Measurements from ENCODE around the gene SH2D3C.

SH2D3C gene

GRCh38 chr9:127756233-127756632, 22.2 kb downstream of the SH2D3C start:
- H4K20me1 ChIP-seq (ENCODE audit: insufficient read depth, low read length), result no peaks in the 10 kb centered on the region
- no peaks in the 10 kb centered on the region for H3F3A ChIP-seq (ENCODE audit: insufficient read depth, low read length)
- no peak overlapping the region for H2AFZ ChIP-seq (ENCODE audit: low read length)
- no peak overlapping the region for H3K4me3 ChIP-seq (ENCODE audit: low read length)
- H3K4me1 ChIP-seq (ENCODE audit: low read length), result no peaks in the 10 kb centered on the region
- H3K27me3 ChIP-seq (replicated peaks; ENCODE audit: insufficient read depth, low read length), result no peaks in the 10 kb centered on the region
- no peaks in the 10 kb centered on the region for H3K9me3 ChIP-seq (replicated peaks; ENCODE audit: insufficient read depth, low read length)
- no peaks in the 10 kb centered on the region for H3K79me2 ChIP-seq (ENCODE audit: low read length)
- H3K4me2 ChIP-seq (ENCODE audit: low read depth, low read length), result no peak overlapping the region
- no peaks in the 10 kb centered on the region for H3K9me2 ChIP-seq (replicated peaks; ENCODE audit: insufficient read depth, low read length)
- TF ChIP-seq CTCF (IDR thresholded peaks at IDR 0.05; ENCODE audit: low read length) (no peak), EZH2phosphoT487 (IDR thresholded peaks at IDR 0.05; ENCODE audit: low read length) (no peak), EZH2 (optimal IDR thresholded peaks at IDR 0.05; ENCODE audit: low read depth, low read length) (no peak)
- no peak overlapping the region for H3K9ac ChIP-seq (ENCODE audit: low read length)
- no peak overlapping the region for H3K27ac ChIP-seq (ENCODE audit: low read length)
- no peak for DNase-seq
- H3K36me3 ChIP-seq (replicated peaks; ENCODE audit: insufficient read depth, low read length), result no peaks in the 10 kb centered on the region

- no peaks in the 10 kb centered on the region for H3K9me3 ChIP-seq (replicated peaks; ENCODE audit: insufficient read depth, low read length)
- H3K4me1 ChIP-seq (ENCODE audit: low read length), result no peaks in the 10 kb centered on the region
- H3K9ac ChIP-seq (ENCODE audit: low read length), result no peak overlapping the region
- no peak overlapping the region for H3K27ac ChIP-seq (ENCODE audit: low read length)
- no peaks in the 10 kb centered on the region for H3K36me3 ChIP-seq (replicated peaks; ENCODE audit: insufficient read depth, low read length)
- no peaks in the 10 kb centered on the region for H4K20me1 ChIP-seq (ENCODE audit: insufficient read depth, low read length)
- H3K27me3 ChIP-seq (replicated peaks; ENCODE audit: insufficient read depth, low read length), result no peaks in the 10 kb centered on the region
- no peak for TF ChIP-seq EZH2phosphoT487 (IDR thresholded peaks at IDR 0.05; ENCODE audit: low read length)
- TF ChIP-seq EZH2 (optimal IDR thresholded peaks at IDR 0.05; ENCODE audit: low read depth, low read length), result no peak
- no peak for TF ChIP-seq CTCF (IDR thresholded peaks at IDR 0.05; ENCODE audit: low read length)
- no peaks in the 10 kb centered on the region for H3K9me2 ChIP-seq (replicated peaks; ENCODE audit: insufficient read depth, low read length)
- H3K4me3 ChIP-seq (ENCODE audit: low read length), result no peak overlapping the region
- no peaks in the 10 kb centered on the region for H3F3A ChIP-seq (ENCODE audit: insufficient read depth, low read length)
- no peaks in the 10 kb centered on the region for H3K79me2 ChIP-seq (ENCODE audit: low read length)
- H3K4me2 ChIP-seq (ENCODE audit: low read depth, low read length), result no peak overlapping the region
- DNase-seq, result no peak
- H2AFZ ChIP-seq (ENCODE audit: low read length), result no peak overlapping the region
Measured at GRCh38 chr9:127755061-127756060, 23.1 kb downstream of the SH2D3C start.

- no peak overlapping the region for H3K4me2 ChIP-seq (ENCODE audit: low read depth, low read length)
- no peaks in the 10 kb centered on the region for H3K36me3 ChIP-seq (replicated peaks; ENCODE audit: insufficient read depth, low read length)
- H3K27ac ChIP-seq (ENCODE audit: low read length), result no peak overlapping the region
- H3K9ac ChIP-seq (ENCODE audit: low read length), result no peak overlapping the region
- no peak for DNase-seq
- no peak overlapping the region for H2AFZ ChIP-seq (ENCODE audit: low read length)
- H3K4me1 ChIP-seq (ENCODE audit: low read length), result no peaks in the 10 kb centered on the region
- no peak overlapping the region for H3K4me3 ChIP-seq (ENCODE audit: low read length)
- no peaks in the 10 kb centered on the region for H3K79me2 ChIP-seq (ENCODE audit: low read length)
- H3K9me2 ChIP-seq (replicated peaks; ENCODE audit: insufficient read depth, low read length), result no peaks in the 10 kb centered on the region
- H3F3A ChIP-seq (ENCODE audit: insufficient read depth, low read length), result no peaks in the 10 kb centered on the region
- H3K9me3 ChIP-seq (replicated peaks; ENCODE audit: insufficient read depth, low read length), result no peaks in the 10 kb centered on the region
- no peaks in the 10 kb centered on the region for H4K20me1 ChIP-seq (ENCODE audit: insufficient read depth, low read length)
- TF ChIP-seq EZH2 (optimal IDR thresholded peaks at IDR 0.05; ENCODE audit: low read depth, low read length) (no peak), CTCF (IDR thresholded peaks at IDR 0.05; ENCODE audit: low read length) (no peak), EZH2phosphoT487 (IDR thresholded peaks at IDR 0.05; ENCODE audit: low read length) (no peak)
- H3K27me3 ChIP-seq (replicated peaks; ENCODE audit: insufficient read depth, low read length), result no peaks in the 10 kb centered on the region
Measured at GRCh38 chr9:127754099-127755060, 24.1 kb downstream of the SH2D3C start.
